ENCODE data around the gene APLP2. TPM values are rescaled to one million over a fixed set of nuclear protein-coding genes. Genes with fewer than 3 reads are reported as not detected.
A peak's percentile ranks its signal among the peaks of the same experiment; 100 is the strongest.
"Not testable (repeated sequence)": the region's sequence is repeated elsewhere in the genome, so short reads cannot be mapped to it uniquely, and the experiment has no call there.

APLP2 gene
- total RNA-seq: 100 to 1,000 TPM; 140 to 248 (median 183) TPM
- polyA plus RNA-seq: 10 to 100 TPM; 47.4 to 59.5 (median 50.2) TPM
- long read RNA-seq, donor 1, transcript APLP2-210 (16 exons, 2,530 nt): major isoform, 9 of 126 reads
- long read RNA-seq, donor 1, transcript APLP2-215 (3 exons, 1,322 nt): minor isoform, 7 of 126 reads
- long read RNA-seq, donor 1, transcript APLP2-207 (2 exons, 1,590 nt): minor isoform, 6 of 126 reads
- long read RNA-seq, donor 1, partial matches to known transcripts: 98 of 126 reads
- long read RNA-seq, donor 1, other reads (novel, unspliced or antisense): 0 of 126 reads
- long read RNA-seq, donor 2, transcript APLP2-203 (17 exons, 3,270 nt): minor isoform, 5 of 70 reads
- long read RNA-seq, donor 2, transcript APLP2-207 (2 exons, 1,590 nt): minor isoform, 5 of 70 reads
- long read RNA-seq, donor 2, transcript APLP2-210 (16 exons, 2,530 nt): major isoform, 9 of 70 reads
- long read RNA-seq, donor 2, partial matches to known transcripts: 46 of 70 reads
- long read RNA-seq, donor 2, other reads (novel, unspliced or antisense): 0 of 70 reads

DNA sequence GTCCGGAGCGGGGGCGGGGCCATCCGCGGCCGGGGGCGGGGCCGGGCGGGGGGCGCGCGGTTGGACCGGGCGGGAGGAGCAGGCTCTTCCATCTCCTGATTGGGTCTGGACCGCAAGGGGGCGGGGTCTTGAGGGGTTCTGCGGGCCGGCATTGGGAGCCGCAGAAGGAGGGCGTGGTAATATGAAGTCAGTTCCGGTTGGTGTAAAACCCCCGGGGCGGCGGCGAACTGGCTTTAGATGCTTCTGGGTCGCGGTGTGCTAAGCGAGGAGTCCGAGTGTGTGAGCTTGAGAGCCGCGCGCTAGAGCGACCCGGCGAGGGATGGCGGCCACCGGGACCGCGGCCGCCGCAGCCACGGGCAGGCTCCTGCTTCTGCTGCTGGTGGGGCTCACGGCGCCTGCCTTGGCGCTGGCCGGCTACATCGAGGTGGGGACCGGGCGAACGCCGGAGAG lies at the start of gene APLP2:
TSS of gene APLP2 (plus strand) at position 236 of the 450 bp plus-strand sequence. CDS start at position 320, 84 bp downstream.
- peak within 1 kb of the TSS; percentile 67 to 91 (median 77) for H3K4me3 ChIP-seq
- peak within 1 kb of the TSS; percentile 88 to 96 (median 94) for H3K27ac ChIP-seq
- 0 to 2% (median 1%) methylated on average over 20 to 51 of the region's 51 CpGs for WGBS, 5 donors
- H3K4me1 ChIP-seq: peaks cover 17 to 54% (median 30%) of the 10 kb centered on the region in 6 donors
- peak; percentile 99 for DNase-seq
- no peaks in the 10 kb centered on the region for H3K36me3 ChIP-seq
- intact Hi-C loops (cut with DNase I; ENCODE audit: low total_unique reads): loop anchor here (2.0 to 10.0 kb wide), 2 partner anchors 55 to 65 kb away; no protein-coding TSS in a partner anchor
- TF ChIP-seq, protein P1, sequence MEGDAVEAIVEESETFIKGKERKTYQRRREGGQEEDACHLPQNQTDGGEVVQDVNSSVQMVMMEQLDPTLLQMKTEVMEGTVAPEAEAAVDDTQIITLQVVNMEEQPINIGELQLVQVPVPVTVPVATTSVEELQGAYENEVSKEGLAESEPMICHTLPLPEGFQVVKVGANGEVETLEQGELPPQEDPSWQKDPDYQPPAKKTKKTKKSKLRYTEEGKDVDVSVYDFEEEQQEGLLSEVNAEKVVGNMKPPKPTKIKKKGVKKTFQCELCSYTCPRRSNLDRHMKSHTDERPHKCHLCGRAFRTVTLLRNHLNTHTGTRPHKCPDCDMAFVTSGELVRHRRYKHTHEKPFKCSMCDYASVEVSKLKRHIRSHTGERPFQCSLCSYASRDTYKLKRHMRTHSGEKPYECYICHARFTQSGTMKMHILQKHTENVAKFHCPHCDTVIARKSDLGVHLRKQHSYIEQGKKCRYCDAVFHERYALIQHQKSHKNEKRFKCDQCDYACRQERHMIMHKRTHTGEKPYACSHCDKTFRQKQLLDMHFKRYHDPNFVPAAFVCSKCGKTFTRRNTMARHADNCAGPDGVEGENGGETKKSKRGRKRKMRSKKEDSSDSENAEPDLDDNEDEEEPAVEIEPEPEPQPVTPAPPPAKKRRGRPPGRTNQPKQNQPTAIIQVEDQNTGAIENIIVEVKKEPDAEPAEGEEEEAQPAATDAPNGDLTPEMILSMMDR (IDR thresholded peaks at IDR 0.05 in 8 of 11, conservative IDR thresholded peaks at IDR 0.05 in 3 of 11): no peak
- TF ChIP-seq POLR2AphosphoS5 (IDR thresholded peaks at IDR 0.05) (peak; percentile 97 to 98 (median 97)), POLR2A (IDR thresholded peaks at IDR 0.05) (peak; percentile 40 to 89 (median 83))
- no peaks in the 10 kb centered on the region for H3K9me3 ChIP-seq
- H3K27me3 ChIP-seq (replicated peaks in 1 of 7): no peaks in the 10 kb centered on the region

DNA sequence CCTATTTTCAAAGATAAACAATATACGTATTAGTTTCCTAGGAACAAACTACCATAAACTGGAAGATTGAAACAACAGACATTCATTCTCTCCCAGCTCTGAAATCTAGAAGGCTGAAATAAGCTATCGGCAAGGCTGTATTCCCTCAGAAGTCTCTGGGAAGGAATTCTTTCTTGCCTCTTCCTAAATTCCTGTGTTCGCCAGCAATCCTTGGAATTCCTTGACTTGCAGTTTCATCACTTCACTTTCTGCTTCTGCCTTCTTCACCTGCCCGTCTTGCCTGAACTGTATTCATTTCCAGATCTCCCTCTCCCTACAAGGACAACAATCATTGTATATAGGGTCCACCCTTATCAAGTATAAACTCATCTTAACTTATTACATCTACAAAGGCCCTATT lies 49.4 kb upstream of the APLP2 start:
- Histone ChIP-seq H3K4me1 (peaks cover 0 to 11% (median 6%) of the 10 kb centered on the region in 6 donors), H3K9me3 (peaks cover 0 to 14% (median 0%) of the 10 kb centered on the region in 8 donors), H3K36me3 (no peaks in the 10 kb centered on the region), H3K27me3 (replicated peaks in 1 of 7) (peaks cover 0 to 23% (median 0%) of the 10 kb centered on the region in 7 donors), H3K4me3 (no peak overlapping the region), H3K27ac (no peak overlapping the region)
- intact Hi-C loops (cut with DNase I; ENCODE audit: low total_unique reads): no loop called here
- no peak for DNase-seq
- TF ChIP-seq POLR2A (IDR thresholded peaks at IDR 0.05) (no peak), POLR2AphosphoS5 (IDR thresholded peaks at IDR 0.05) (no peak)
- TF ChIP-seq, protein P1 (IDR thresholded peaks at IDR 0.05 in 8 of 11, conservative IDR thresholded peaks at IDR 0.05 in 3 of 11): no peak
- 85 to 95% (median 93%) methylated on average over 4 of the region's 4 CpGs for WGBS, 5 donors

DNA sequence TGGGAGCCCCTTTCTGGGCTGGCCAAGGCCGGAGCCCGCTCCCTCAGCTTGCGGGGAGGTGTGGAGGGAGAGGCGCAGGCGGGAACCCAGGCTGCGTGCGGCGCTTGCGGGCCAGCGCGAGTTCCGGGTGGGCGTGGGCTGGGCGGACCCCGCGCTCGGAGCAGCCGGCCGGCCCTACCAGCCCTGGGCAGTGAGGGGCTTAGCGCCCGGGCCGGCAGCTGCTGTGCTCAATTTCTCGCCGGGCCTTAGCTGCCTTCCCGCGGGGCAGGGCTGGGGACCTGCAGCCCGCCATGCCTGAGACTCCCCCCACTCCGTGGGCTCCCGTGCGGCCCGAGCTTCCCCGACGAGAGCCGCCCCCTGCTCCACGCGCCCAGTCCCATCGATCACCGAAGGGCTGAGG lies 48.1 kb upstream of the APLP2 start:
- H3K4me1 ChIP-seq: peaks cover 0 to 11% (median 6%) of the 10 kb centered on the region in 6 donors
- H3K27ac ChIP-seq; H3K4me3 ChIP-seq; intact Hi-C loops (cut with DNase I; ENCODE audit: low total_unique reads); H3K9me3 ChIP-seq; H3K36me3 ChIP-seq; DNase-seq: not testable (repeated sequence)
- peaks cover 0 to 35% (median 0%) of the 10 kb centered on the region in 7 donors for H3K27me3 ChIP-seq (replicated peaks in 1 of 7)
- WGBS, 5 donors: 96 to 99% (median 98%) methylated on average over 31 to 38 of the region's 38 CpGs

DNA sequence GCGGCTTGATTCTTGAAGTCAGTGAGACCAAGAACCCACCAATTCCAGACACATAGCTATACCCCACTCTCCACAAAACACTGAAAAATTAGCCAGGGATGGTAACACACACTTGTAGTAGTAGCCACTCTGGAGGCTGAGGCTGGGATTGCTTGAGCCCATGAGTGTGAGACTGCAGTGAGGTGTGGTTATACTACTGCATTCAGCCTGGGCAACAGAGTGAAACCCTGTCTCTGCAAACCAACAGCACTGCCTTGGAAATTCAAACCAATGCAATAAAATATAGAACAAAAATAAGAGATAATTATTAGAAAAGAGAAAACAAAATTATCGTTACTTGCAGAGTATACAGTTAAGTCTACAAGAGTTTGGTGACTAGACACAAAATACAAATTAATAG lies 46.9 kb upstream of the APLP2 start:
- TF ChIP-seq, protein P1 (IDR thresholded peaks at IDR 0.05 in 8 of 11, conservative IDR thresholded peaks at IDR 0.05 in 3 of 11): no peak
- peaks cover 0 to 11% (median 6%) of the 10 kb centered on the region in 6 donors for H3K4me1 ChIP-seq
- no peaks in the 10 kb centered on the region for H3K36me3 ChIP-seq
- intact Hi-C loops (cut with DNase I; ENCODE audit: low total_unique reads): no loop called here
- WGBS, 5 donors: 86 to 96% (median 93%) methylated on average over 2 of the region's 2 CpGs
- H3K27ac ChIP-seq: no peak overlapping the region
- DNase-seq: no peak
- no peak overlapping the region for H3K4me3 ChIP-seq
- H3K27me3 ChIP-seq (replicated peaks in 1 of 7): peaks cover 0 to 46% (median 0%) of the 10 kb centered on the region in 7 donors
- peaks cover 0 to 6% (median 0%) of the 10 kb centered on the region in 8 donors for H3K9me3 ChIP-seq
